HCT116 (cell line): ENCODE data around the gene POTEB3. TPM values are rescaled to one million over a fixed set of nuclear protein-coding genes. Genes with fewer than 3 reads are reported as not detected.
"Not testable (repeated sequence)": the region's sequence is repeated elsewhere in the genome, so short reads cannot be mapped to it uniquely, and the experiment has no call there.

Experiments used
- ATAC-seq: fragments of 200-7000 bp; cut with Tn5 transposase; 2 replicates; pipeline ENCODE4 v1.9.1; 2020; ENCODE audit warnings: mild to moderate bottlenecking, moderate library complexity
- BruUV-seq: library from RNA; stranded (reverse); fragments of 400-500 nt; replicated peaks from 2 replicates; lab custom pipeline; 2021; lab: Mats Ljungman, UMichigan
- CTCF ChIA-PET: fragments of 300-600 bp; sonication (Branson Sonifier 250); formaldehyde crosslinking; loops from one replicate; lab custom pipeline; 2021; ENCODE audit warnings: antibody characterized with exemption; lab: Charles Lee
- POLR2A ChIA-PET: fragments of 300-600, 350-600 bp; sonication (Branson Sonifier 250); formaldehyde crosslinking; loops from one replicate; lab custom pipeline; 2021; ENCODE audit warnings: antibody characterized with exemption; lab: Charles Lee
- RAD21 ChIA-PET, 2 experiments: fragments of 300-600 bp; sonication (Branson Sonifier 250); formaldehyde crosslinking; loops; one replicate each; lab custom pipeline; 2023; ENCODE audit warnings: low total read pairs in 2 of 2; ENCODE audit not compliant: uncharacterized antibody in 2 of 2, unreplicated experiment in 2 of 2, low non-redundant PET in 1 of 2; lab: Charles Lee
- DNase-seq: peaks from one replicate; pipeline ENCODE4 v3.0.0-alpha.2; 2010; ENCODE audit warnings: low read depth, low spot score
- H2AFZ ChIP-seq: fragments of 200-600 bp; shearing (Covaris generic), sonication (generic); 2 replicates; pipeline ENCODE4 v1.6.1; 2017; ENCODE audit warnings: low read depth, mixed run types, mixed read lengths, antibody characterized with exemption, low read length; ENCODE audit not compliant: poor library complexity, severe bottlenecking
- H3K27ac ChIP-seq: 2 replicates; pipeline ENCODE4 v1.5.1; 2012; ENCODE audit warnings: low read depth, low read length
- H3K27me3 ChIP-seq: fragments of 200-600 bp; sonication (generic); 2 replicates; pipeline ENCODE4 v1.6.1; 2016; ENCODE audit warnings: mixed run types, low read length, mixed read lengths; ENCODE audit not compliant: insufficient read depth
- H3K36me3 ChIP-seq, 2 experiments: fragments of 200-500 bp in 1 of 2; fragments of 200-600 bp in 1 of 2; sonication (Bioruptor generic) in 1 of 2; sonication (generic) in 1 of 2; 2 replicates each; pipeline versions ENCODE4 v1.5.1 to v1.6.1; 2014 to 2016; ENCODE audit warnings: low read length in 2 of 2, inconsistent platforms in 1 of 2, mixed read lengths in 1 of 2, mixed run types in 1 of 2; ENCODE audit not compliant: insufficient read depth in 2 of 2, control insufficient read depth in 1 of 2
- H3K4me1 ChIP-seq, 2 experiments: fragments of 200-600 bp in 1 of 2; sonication (generic) in 1 of 2; 2 replicates each; pipeline versions ENCODE4 v1.5.1 to v1.6.1; 2012 to 2017; ENCODE audit warnings: low read length in 2 of 2, inconsistent platforms in 1 of 2, mild to moderate bottlenecking in 1 of 2, mixed read lengths in 1 of 2, mixed run types in 1 of 2, moderate library complexity in 1 of 2; ENCODE audit not compliant: insufficient read depth in 2 of 2, control insufficient read depth in 1 of 2
- H3K4me2 ChIP-seq: fragments of 200-600 bp; sonication (generic); 2 replicates; pipeline ENCODE4 v1.6.1; 2017; ENCODE audit warnings: mixed run types, low read length, mixed read lengths
- H3K4me3 ChIP-seq, 2 experiments: fragments of 200-600 bp in 1 of 2; sonication (generic) in 1 of 2; replicated peaks in 1 of 2; 2 replicates each; pipeline ENCODE4 v1.5.1; 2011 to 2016; ENCODE audit warnings: low read length in 2 of 2, control low read depth in 1 of 2, low read depth in 1 of 2, mild to moderate bottlenecking in 1 of 2, mixed read lengths in 1 of 2, mixed run types in 1 of 2
- H3K79me2 ChIP-seq: fragments of 200-600 bp; sonication (generic); 2 replicates; pipeline ENCODE4 v1.6.1; 2017; ENCODE audit warnings: mild to moderate bottlenecking, mixed run types, low read length, moderate library complexity, mixed read lengths; ENCODE audit not compliant: insufficient read depth
- H3K9ac ChIP-seq: fragments of 200-600 bp; sonication (generic); 2 replicates; pipeline ENCODE4 v1.6.1; 2016; ENCODE audit warnings: low read length, mixed read lengths
- H3K9me2 ChIP-seq: fragments of 200-600 bp; sonication (generic), shearing (Covaris generic); 2 replicates; pipeline ENCODE4 v1.6.1; 2017; ENCODE audit warnings: mixed run types, mild to moderate bottlenecking, moderate library complexity; ENCODE audit not compliant: insufficient read depth
- H3K9me3 ChIP-seq, 2 experiments: fragments of 200-500 bp in 1 of 2; fragments of 200-600 bp in 1 of 2; sonication (Bioruptor generic) in 1 of 2; sonication (generic) in 1 of 2; 2 replicates each; pipeline ENCODE4 v1.6.1; 2014 to 2017; ENCODE audit warnings: low read length in 2 of 2, mixed read lengths in 2 of 2, inconsistent platforms in 1 of 2, low read depth in 1 of 2, mild to moderate bottlenecking in 1 of 2, mixed run types in 1 of 2, moderate library complexity in 1 of 2; ENCODE audit not compliant: control insufficient read depth in 1 of 2, insufficient read depth in 1 of 2
- H4K20me1 ChIP-seq: fragments of 200-600 bp; sonication (generic), shearing (Covaris generic); 2 replicates; pipeline ENCODE4 v1.6.1; 2017; ENCODE audit warnings: mixed run types, mild to moderate bottlenecking, moderate library complexity; ENCODE audit not compliant: insufficient read depth
- intact Hi-C: fragments of 100-400 bp; cut with micrococcal nuclease; formaldehyde crosslinking; loops from 2 replicates; pipeline ENCODE4 v1.10.0; 2022
- total RNA-seq: library from RNA; stranded (reverse); gene quantifications from one replicate; pipeline ENCODE4 v1.2.1, GENCODE V29; 2021; ENCODE audit not compliant: unreplicated experiment

The POTEB3 gene
- total RNA-seq, 1 experiment from 2014 or later = not detected

DNA sequence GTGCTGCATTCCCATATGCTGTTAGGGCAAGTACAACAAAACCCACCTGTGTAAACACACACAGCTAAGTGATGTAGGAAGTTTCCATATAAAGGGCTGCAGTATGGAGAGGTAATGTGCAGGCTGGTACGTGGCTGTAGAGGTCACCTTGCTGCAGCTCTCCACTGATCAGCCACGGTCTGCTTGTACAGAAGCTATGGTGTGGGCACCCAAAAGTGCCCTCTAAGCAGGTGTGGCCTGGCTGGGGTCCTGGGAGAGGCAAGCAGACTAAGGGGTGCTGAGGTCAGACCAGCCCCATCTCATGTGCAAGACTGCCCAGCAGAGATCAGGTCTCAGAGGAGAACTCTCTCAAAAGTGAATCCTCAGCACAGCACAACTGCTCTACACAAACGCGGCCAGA is 32.9 kb downstream of the POTEB3 start:
- H3K9me3 ChIP-seq, BruUV-seq, H2AFZ ChIP-seq, H3K4me2 ChIP-seq, H3K27me3 ChIP-seq, H3K9ac ChIP-seq, H3K4me1 ChIP-seq, H3K9me2 ChIP-seq, RAD21 ChIA-PET, H3K36me3 ChIP-seq, H3K79me2 ChIP-seq, DNase-seq, intact Hi-C loops, POLR2A ChIA-PET, ATAC-seq, H4K20me1 ChIP-seq, H3K4me3 ChIP-seq, H3K27ac ChIP-seq, CTCF ChIA-PET: not testable (repeated sequence)

DNA sequence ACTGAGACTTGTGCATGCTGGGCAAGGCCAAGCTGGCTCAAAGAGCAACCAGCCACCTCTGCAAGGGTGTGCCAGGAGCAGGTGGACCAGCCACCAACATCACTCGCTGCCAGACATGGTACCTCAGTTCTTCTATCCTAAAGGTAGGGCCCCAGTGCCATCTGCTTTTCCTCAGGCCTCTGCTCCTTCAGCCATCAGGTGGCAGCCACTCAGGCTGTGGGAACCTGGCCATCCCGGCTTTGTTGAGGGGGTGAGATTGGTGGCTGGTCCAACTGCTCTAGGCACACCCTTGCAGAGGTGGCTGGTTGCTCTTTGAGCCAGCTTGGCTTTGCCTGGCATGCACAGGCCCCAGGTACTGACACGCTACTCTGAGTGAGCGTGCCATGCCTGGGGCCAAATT is 38.8 kb downstream of the POTEB3 start:
- H3K4me3 ChIP-seq, H3K27me3 ChIP-seq, H3K36me3 ChIP-seq, H3K9me3 ChIP-seq, H3K4me2 ChIP-seq, H3K9me2 ChIP-seq, H4K20me1 ChIP-seq, POLR2A ChIA-PET, intact Hi-C loops, H3K4me1 ChIP-seq, DNase-seq, H2AFZ ChIP-seq, H3K9ac ChIP-seq, H3K27ac ChIP-seq, RAD21 ChIA-PET, CTCF ChIA-PET, ATAC-seq, BruUV-seq, H3K79me2 ChIP-seq: not testable (repeated sequence)

DNA sequence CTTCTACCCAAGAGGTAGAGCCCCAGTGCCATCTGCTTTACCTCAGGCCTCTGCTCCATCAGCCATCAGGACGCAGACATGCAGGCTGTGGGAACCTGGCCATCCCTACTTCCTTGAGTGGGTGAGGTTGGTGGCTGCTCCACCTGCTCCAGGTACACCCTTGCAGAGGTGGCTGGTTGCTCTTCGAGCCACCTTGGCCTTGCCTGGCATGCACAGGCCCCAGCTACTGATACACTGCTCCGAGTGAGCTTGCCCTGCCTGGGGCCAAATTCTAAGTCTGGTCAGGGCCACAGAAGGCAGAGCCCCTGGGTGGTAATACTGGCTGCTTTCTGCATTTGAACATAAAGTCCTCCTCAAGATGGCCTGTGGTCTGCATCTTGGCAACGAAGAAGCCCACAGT is 41.2 kb downstream of the POTEB3 start:
- H2AFZ ChIP-seq, H3K9ac ChIP-seq, H4K20me1 ChIP-seq, H3K27me3 ChIP-seq, H3K4me1 ChIP-seq, DNase-seq, intact Hi-C loops, H3K27ac ChIP-seq, POLR2A ChIA-PET, H3K36me3 ChIP-seq, H3K4me3 ChIP-seq, H3K4me2 ChIP-seq, H3K9me3 ChIP-seq, H3K79me2 ChIP-seq, ATAC-seq, CTCF ChIA-PET, H3K9me2 ChIP-seq, RAD21 ChIA-PET, BruUV-seq: not testable (repeated sequence)

DNA sequence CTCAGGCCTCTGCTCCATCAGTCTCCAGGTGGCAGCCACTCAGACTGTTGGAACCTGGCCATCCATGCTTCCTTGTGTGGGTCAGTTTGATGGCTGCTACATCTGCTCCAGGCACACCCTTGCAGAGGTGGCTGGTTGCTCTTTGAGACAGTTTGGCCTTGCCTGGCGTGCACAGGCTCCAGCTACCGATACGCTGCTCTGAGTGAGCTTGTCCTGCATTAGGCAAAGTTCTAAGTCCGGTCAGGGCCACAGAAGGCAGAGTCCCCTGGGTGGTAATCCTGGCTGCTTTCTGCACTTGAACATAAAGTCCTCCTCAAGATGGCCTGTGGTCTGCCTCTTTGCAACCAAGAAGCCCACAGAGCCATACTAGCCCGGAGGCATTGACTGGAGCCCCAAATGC is 41.8 kb downstream of the POTEB3 start:
- DNase-seq, POLR2A ChIA-PET: not testable (repeated sequence)

DNA sequence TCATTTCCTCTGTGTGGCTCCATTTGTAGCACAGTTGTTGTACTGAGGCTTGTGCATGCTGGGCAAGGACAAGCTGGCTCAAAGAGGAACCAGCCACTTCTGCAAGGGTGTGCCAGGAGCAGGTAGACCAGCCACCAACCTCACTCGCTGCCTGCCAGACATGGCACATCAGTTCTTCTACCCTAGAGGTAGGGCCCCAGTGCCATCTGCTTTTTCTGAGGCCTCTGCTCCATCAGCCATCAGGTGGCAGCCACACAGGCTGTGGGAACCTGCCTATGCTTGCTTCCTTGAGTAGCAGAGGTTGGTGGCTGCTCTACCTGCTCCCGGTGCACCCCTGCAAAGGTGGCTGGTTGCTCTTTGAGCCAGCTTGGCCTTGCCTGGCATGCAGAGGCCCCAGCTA is 42.6 kb downstream of the POTEB3 start:
- H4K20me1 ChIP-seq, BruUV-seq, H3K79me2 ChIP-seq, intact Hi-C loops, CTCF ChIA-PET, RAD21 ChIA-PET, H3K9me2 ChIP-seq, H3K9me3 ChIP-seq, H3K9ac ChIP-seq, H3K36me3 ChIP-seq, POLR2A ChIA-PET, H3K27me3 ChIP-seq, H3K27ac ChIP-seq, H3K4me2 ChIP-seq, H2AFZ ChIP-seq, ATAC-seq, H3K4me1 ChIP-seq, H3K4me3 ChIP-seq, DNase-seq: not testable (repeated sequence)

More for the DNA sequence above, 41.8 kb downstream of the POTEB3 start:
- H3K4me2 ChIP-seq, H3K27ac ChIP-seq, H3K9ac ChIP-seq, H3K79me2 ChIP-seq, H3K36me3 ChIP-seq, RAD21 ChIA-PET, H3K4me3 ChIP-seq, H3K9me3 ChIP-seq, H3K4me1 ChIP-seq, H3K9me2 ChIP-seq, CTCF ChIA-PET, H3K27me3 ChIP-seq, ATAC-seq, H2AFZ ChIP-seq, intact Hi-C loops, BruUV-seq, H4K20me1 ChIP-seq: not testable (repeated sequence)
